ENCODE data around the gene SIGLEC9. TPM values are rescaled to one million over a fixed set of nuclear protein-coding genes. Genes with fewer than 3 reads are reported as not detected.

SIGLEC9 gene
- total RNA-seq, result not detected in 2 replicates

- no peak for DNase-seq (ENCODE audit: low read depth)
These were observed at the start of gene SIGLEC9 for GRCh38 chr19:51124729-51125128. SIGLEC9 (plus strand) TSS chr19:51124906; CDS start chr19:51124975, 69 bp downstream.

DNA sequence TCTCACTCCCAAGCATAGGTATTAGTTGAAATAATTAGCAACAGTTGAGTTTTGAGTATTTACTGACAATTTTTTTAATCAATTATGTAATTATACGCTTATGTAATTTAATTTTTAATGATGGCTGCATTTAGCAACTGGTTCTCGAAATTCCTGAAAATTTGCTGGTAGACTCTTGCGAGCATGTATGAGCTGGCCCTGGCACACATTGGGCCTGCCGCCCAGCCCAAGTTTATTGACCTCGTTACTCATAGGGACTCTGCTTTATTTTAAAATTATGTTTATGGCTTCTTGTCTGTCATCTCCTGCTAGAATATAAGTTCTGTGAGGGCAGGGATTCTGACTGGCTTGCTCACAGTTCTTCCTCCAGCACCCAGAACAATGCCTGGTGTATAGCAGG, 48.7 kb upstream of the SIGLEC9 start:
- DNase-seq (ENCODE audit: low read depth), result no peak

DNA sequence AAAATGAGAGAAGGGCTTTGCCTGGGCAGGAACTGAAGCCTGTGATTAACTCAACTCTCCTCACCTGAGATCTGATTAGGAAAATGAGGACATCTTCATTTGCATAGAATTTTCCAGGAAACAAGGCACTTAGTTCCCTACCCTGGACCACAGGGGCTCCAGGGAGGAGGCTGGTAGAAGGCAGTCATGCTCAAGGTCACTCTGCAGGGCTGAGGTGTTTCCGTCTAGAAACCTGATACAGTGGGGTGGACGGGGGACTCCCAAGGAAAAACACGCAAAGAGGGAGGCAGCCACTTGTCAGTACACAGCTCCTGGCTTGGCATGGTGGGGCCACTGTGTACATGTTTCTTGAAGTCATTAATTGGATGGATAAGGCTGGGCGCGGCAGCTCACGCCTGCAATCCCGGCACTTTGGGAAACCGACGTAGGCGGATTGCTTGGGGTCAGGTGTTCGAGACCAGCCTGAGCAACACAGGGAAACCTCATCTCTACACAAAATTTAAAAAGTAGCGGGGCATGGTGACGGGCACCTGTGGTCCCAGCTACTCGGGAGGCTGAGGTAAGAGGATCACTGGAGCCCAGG, 48.0 kb upstream of the SIGLEC9 start:
- DNase-seq (ENCODE audit: low read depth), result no peak

DNA sequence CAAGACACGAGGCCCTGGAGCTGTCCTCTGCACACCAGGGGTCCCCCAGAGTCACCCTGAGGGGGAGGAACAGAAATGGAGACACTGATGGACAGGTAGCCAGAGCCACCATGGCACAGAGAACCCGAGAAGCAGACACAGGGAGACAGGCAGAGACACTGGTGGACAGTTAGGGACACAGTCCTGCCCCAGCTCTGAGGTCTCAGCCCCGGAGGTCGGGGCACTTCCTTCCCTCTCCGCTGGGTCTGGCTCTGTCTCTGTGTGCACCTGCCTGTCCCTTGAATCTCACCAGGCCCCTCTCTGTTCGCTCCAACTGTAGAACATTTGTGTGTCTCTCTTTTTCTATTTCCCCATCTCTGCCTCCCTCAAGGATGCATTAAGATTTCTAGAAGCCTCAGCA, 46.6 kb upstream of the SIGLEC9 start:
- no peak for DNase-seq (ENCODE audit: low read depth)

- no peak for DNase-seq (ENCODE audit: low read depth)
These were observed 46.0 kb upstream of the SIGLEC9 start for GRCh38 chr19:51078731-51079130.

DNA sequence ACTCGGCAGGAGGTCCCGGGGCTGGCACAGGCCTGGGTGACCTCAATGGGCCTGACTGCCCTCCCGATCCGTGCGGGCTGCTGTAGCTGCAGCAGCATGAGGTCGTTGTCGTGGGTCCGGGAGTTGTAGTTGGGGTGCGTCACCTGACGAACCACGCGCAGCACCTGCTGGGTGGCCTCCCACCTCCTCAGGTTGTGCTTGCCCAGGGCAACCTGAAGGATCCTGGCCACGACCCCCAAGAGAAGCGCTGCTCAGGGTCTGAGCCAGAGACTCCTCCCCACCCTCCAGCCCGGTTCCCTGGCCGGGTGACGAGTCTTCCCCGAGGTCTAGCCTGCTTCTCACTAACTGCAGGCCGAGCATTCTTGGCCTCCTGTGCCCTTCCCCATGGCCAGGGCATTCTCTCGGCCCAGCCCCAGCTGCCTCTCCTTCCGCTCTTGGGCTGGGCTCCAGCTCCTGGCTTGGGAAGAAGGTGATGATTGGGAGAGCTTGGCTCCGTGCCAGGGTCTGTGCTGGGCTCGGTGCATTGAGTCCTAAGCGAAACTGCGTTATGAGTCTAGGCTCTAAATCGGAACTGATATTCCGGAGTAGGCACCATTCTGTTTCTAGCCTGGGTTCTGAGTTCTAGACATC, 45.1 kb upstream of the SIGLEC9 start:
- no peak for DNase-seq (ENCODE audit: low read depth)

DNA sequence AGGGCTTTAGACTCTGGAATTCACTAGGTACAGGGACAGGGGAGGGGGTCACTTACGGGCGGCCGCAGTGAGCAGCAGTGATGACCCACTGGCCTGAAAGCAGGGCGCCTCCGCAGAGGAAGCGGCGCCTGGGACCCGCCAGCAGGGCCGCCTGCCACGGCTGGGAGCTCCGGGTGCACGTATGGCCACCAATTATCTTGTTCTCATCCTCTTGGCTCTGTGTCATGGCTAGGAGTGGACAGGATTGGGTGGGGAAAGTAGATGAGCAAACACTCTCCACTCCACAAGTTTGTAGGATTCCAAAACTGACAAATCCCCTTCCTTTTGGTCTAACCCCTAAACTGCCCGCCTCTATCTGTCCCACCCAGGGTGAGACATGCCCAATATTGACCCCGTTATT, 43.2 kb upstream of the SIGLEC9 start:
- DNase-seq (ENCODE audit: low read depth), result no peak

DNA sequence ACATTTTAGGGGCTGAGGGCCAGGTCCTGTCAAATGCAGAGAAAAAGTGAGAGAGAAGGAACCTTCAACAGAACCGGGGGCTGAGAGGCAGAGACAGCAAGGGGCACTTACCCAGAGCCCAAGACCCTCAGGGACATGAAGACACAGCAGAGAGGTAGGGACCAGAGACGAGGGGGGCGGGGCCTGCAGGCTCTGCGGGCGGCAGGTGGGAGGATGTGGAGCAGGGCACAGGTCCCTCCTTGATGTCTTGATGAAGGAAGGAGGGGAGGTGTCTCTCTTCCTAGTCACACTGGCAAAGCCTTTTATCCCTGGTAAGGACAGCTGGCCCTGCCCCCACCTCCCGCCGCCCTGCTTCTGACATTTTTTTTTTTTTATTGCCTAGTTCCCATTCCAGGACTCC, 42.1 kb upstream of the SIGLEC9 start, which contains the start of gene KLK14:
Gene KLK14 (minus strand): TSS at position 277 of the 400 bp plus-strand sequence. CDS start 273 bp downstream, at position 4.
- no peak for DNase-seq (ENCODE audit: low read depth)

DNA sequence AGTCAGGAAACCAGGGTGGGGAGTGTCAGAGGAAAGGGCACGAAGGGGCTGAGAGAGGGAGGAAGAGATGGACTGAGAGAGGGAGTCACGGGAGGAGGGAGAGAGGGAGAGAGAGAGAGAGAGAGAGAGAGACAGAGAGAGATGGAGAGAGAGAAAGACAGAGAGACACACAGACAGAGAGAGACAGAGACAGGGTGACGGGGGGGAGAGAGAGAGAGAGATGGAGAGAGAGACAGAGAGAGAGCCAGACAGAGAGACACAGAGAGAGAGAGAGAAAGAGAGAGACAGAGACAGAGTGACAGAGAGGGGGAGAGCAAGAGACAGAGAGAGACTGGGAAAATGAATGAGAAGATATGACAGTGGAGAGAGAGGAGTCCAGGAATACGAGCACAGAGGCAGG, 41.5 kb upstream of the SIGLEC9 start:
- DNase-seq (ENCODE audit: low read depth), result no peak

DNA sequence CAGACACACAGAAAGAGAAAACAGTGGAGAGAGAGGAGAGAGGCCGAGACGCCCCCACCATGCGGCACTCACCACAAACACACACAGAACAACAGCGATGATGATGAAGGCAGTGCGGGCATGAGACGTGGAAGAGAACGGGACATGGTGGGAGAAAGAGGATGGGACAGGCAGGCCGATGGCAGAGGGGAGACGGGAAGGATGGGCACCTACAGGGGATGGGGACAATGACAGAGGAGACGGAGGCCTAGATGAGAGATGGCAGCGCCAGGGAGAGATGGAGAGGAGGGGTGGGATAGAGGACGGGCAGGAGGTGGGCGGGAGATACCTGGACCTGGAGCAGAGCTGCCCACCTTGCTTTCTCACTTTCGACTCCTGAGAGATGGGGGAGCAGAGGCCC, 40.9 kb upstream of the SIGLEC9 start:
- DNase-seq (ENCODE audit: low read depth), result no peak

GRCh38 chr19:51084505-51084904, 40.2 kb upstream of the SIGLEC9 start:
- no peak for DNase-seq (ENCODE audit: low read depth)

GRCh38 chr19:51086153-51086850, 38.4 kb upstream of the SIGLEC9 start:
- no peak for DNase-seq (ENCODE audit: low read depth)

DNA sequence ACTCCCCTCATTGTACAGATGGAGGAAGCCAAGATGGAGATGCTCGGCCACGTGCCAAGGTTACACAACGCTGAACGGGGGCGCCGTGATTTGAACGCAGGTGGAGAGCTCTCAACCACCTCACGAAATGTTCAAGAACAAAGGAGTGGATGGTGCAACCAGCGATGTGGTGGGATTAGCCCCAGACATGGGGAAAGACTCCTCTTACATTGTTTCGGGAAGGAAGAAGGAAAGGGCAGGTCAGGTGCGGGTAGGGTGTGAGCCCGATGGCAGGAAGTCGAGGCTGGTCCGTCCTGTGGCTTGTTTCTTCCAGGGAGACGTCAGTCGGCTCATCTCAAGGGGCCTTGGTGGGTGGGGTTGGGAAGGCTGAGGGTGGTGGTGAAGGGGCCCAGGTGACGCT, 34.9 kb upstream of the SIGLEC9 start:
- no peak for DNase-seq (ENCODE audit: low read depth)

DNA sequence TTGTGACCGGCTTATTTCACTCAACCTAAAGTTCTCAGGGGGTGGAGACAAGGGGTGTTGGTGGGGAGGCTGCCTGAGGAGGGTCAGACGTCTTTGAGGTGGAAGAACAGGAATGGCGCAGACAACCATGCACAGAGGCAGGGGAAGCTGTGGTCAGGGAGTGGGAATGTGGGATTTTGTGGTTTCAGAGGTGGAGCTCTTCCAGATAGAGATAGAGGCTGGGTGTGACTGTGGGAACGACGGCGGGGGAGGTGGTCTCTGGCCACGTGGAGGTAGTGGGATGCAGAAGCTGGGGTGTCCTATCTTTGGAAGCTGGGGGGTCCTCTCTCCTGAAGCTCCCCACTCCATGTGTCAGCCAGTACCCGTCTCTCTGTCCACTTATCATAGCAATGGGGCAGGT, 34.2 kb upstream of the SIGLEC9 start:
- DNase-seq (ENCODE audit: low read depth), result no peak

- DNase-seq (ENCODE audit: low read depth), result no peak
These were observed 33.6 kb upstream of the SIGLEC9 start for GRCh38 chr19:51091126-51091525.

DNA sequence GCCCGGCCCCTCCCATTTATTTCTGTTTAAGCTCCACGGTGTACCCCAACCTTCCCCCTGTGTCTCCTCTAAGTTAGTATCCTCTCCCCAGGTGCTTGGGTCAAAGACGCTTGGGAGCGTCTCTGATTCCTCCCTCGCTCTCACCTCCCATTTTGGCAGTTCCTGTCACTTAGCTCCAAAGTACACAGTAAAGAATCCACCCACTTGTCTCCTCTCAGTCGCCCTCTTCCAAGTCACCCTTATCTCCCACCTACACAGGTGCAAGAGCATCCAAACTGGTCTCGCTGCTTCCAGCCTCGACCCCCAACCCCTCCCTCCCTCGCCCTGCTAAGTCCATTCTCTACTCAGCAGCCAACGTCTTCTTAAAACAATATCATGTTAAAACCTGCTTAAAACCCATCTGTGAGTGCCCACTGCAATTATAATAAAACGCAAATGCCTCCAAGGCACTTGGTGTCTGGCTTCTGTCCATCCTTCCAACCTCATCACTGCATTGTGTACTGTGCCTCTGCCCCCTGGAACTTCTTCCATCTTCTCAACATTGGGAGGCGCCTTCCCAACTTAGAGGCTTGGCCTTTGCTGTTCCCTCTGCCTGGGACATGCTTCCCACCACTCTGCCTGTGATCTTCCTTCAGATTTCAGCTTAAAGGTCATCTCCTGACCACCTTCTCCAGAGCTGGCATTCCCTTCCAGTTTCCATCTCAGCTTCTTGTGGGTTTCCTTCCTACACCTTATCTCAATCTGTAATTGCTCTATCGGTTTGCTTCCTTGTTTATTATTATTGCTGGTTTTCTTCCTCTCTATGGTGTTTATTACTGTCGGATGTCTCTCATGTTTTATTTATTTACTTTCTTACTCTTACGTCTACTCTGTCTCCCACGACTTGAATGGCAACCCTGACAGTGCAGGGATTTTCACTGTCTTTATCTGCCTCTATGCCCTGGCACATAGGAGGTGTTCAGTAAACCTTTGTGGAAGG, 32.5 kb upstream of the SIGLEC9 start:
- DNase-seq (ENCODE audit: low read depth), result no peak

GRCh38 chr19:51093101-51093500, 31.6 kb upstream of the SIGLEC9 start:
- no peak for DNase-seq (ENCODE audit: low read depth)

DNA sequence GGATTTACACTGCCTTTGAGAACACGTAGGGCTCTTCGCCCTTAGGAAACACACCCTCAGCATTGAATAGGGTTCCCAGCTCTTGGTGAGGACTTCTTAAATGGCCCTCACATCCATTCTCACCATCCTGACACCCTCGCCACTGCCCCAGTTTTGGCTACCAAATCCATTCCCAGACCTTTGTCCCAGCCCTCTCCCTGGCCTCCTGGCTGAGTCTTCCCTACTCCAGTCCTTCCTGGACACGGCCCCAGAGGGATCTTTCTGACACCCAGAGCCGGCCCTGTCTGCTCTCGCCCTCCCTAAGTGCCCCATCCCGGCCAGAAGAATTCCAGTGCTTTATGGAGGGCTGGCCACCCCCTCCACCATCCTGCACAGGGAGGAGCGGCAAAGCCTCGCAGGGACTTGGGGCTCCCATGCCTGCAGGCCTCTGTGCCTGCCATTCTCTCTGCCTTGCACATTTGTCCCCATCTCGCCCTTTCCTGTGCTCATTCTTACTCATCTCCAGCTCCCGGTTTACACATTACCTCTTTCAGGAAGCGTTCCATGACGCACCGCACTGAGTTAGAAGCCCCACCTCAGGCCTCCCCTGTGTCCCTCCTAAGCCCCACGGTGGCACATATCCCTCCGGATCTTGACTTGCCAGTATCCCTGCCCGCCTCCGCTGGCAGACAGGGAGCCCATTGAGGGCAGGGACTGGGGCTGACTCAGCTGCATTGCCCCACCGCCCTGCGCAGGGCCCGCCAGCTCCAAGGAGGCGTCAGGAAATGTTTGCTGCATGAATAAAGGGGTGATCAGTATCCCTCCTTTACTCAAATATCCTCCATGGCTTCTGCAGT, 31.0 kb upstream of the SIGLEC9 start:
- DNase-seq (ENCODE audit: low read depth), result no peak

- no peak for DNase-seq (ENCODE audit: low read depth)
These were observed 29.9 kb upstream of the SIGLEC9 start for GRCh38 chr19:51094696-51095279.

DNA sequence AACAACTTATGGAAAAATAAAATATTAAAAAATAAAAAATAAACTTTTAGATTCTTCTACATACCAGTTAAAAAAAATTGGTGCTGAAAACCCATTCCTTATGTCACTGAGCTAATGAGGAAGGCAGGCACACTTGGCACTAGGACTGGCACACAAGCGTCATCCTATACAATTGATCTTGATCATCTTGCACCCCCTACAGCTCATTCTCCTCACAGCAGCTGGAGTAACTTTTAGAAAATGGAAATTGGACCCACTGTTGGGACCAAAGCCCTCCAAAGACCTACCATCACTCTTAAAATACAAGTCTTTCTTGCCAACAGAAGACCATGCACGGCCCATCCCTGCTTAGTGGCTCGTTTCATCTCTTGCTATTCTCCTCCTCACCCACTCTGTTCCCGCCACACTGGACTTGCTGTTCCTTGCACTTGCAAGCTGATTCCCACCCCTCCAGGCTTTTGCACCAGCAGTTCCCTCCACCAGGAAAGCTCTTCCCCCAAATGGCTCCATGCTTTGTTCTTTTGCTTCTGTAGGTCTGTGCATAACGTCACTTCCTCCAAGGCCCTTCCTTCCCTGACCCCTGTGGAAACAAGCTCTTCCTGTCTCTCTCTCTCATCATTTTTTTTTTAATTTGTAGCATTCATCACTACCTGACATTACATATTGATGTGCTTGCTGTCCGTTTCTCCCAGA, 28.1 kb upstream of the SIGLEC9 start:
- no peak for DNase-seq (ENCODE audit: low read depth)
